Neural cell (in vitro differentiated cells): ENCODE measurements around the gene CHPF. TPM values are rescaled to one million over a fixed set of nuclear protein-coding genes. Genes with fewer than 3 reads are reported as not detected.

Experiments used
- H2AFZ ChIP-seq: fragments of 200-600, 300-800 bp; sonication (generic), shearing (Covaris generic); 2 replicates; pipeline ENCODE4 v1.6.0; 2014; ENCODE audit warnings: low read depth, mild to moderate bottlenecking, antibody characterized with exemption, low read length, moderate library complexity
- H3F3A ChIP-seq: fragments of 200-600 bp; shearing (Covaris generic); 2 replicates; pipeline ENCODE4 v1.6.1; 2016; ENCODE audit warnings: mild to moderate bottlenecking, moderate library complexity, mixed read lengths, antibody characterized with exemption, low read length; ENCODE audit not compliant: insufficient read depth, poor library complexity, severe bottlenecking
- H3K27ac ChIP-seq: fragments of 200-600, 300-800 bp; sonication (generic), shearing (Covaris generic); 2 replicates; pipeline ENCODE4 v1.5.1; 2014; ENCODE audit warnings: mild to moderate bottlenecking, low read length, moderate library complexity
- H3K27me3 ChIP-seq: fragments of 300-800, 200-600 bp; sonication (generic), shearing (Covaris generic); 2 replicates; pipeline ENCODE4 v1.6.0; 2014; ENCODE audit warnings: mild to moderate bottlenecking, low read depth, low read length, moderate library complexity; ENCODE audit not compliant: insufficient read depth
- H3K36me3 ChIP-seq: fragments of 300-800, 200-600 bp; sonication (generic), shearing (Covaris generic); 2 replicates; pipeline ENCODE4 v1.5.1; 2014; ENCODE audit warnings: mild to moderate bottlenecking, antibody characterized with exemption, low read length, moderate library complexity; ENCODE audit not compliant: insufficient read depth
- H3K4me2 ChIP-seq: fragments of 300-800, 200-600 bp; sonication (generic), shearing (Covaris generic); 2 replicates; pipeline ENCODE4 v1.6.0; 2014; ENCODE audit warnings: mild to moderate bottlenecking, low read length
- H3K4me3 ChIP-seq: fragments of 300-800, 200-600 bp; sonication (generic), shearing (Covaris generic); 2 replicates; pipeline ENCODE4 v1.5.1; 2014; ENCODE audit warnings: mild to moderate bottlenecking, low read length, moderate library complexity
- H3K79me2 ChIP-seq: fragments of 200-600 bp; shearing (Covaris generic); replicated peaks from 2 replicates; pipeline ENCODE4 v1.6.0; 2014; ENCODE audit warnings: mild to moderate bottlenecking, low read length, moderate library complexity; ENCODE audit not compliant: insufficient read depth
- H3K9ac ChIP-seq: fragments of 300-800, 200-600 bp; sonication (generic), shearing (Covaris generic); 2 replicates; pipeline ENCODE4 v1.6.1; 2016; ENCODE audit warnings: mild to moderate bottlenecking, low read length, mixed read lengths
- H3K9me2 ChIP-seq: fragments of 200-600 bp; shearing (Covaris generic); 2 replicates; pipeline ENCODE4 v1.6.1; 2016; ENCODE audit warnings: mild to moderate bottlenecking, low read length, mixed read lengths; ENCODE audit not compliant: insufficient read depth
- H3K9me3 ChIP-seq: fragments of 200-600, 300-800 bp; sonication (generic), shearing (Covaris generic); 2 replicates; pipeline ENCODE4 v1.6.1; 2016; ENCODE audit warnings: mild to moderate bottlenecking, mixed run types, low read length, moderate library complexity, mixed read lengths
- H4K20me1 ChIP-seq: fragments of 200-600 bp; shearing (Covaris generic); 2 replicates; pipeline ENCODE4 v1.6.1; 2016; ENCODE audit warnings: mild to moderate bottlenecking, mixed run types; ENCODE audit not compliant: insufficient read depth
- CTCF ChIP-seq: fragments of 450-650 bp; IDR thresholded peaks from 2 replicates; pipeline ENCODE4 v1.5.1; 2014; ENCODE audit warnings: antibody characterized with exemption, mild to moderate bottlenecking, moderate library complexity; ENCODE audit not compliant: poor library complexity, severe bottlenecking
- EP300 ChIP-seq: fragments of 450-650 bp; conservative IDR thresholded peaks from 2 replicates; pipeline ENCODE4 v1.6.1; 2014; ENCODE audit warnings: antibody characterized with exemption, mild to moderate bottlenecking, moderate library complexity; ENCODE audit not compliant: poor library complexity, severe bottlenecking
- MXI1 ChIP-seq: fragments of 450-650 bp; conservative IDR thresholded peaks from 2 replicates; pipeline ENCODE4 v1.6.1; 2014; ENCODE audit warnings: antibody characterized with exemption, mild to moderate bottlenecking; ENCODE audit not compliant: poor library complexity, severe bottlenecking
- POLR2AphosphoS5 ChIP-seq: IDR thresholded peaks from 2 replicates; pipeline ENCODE4 v1.6.1; 2012
- RAD21 ChIP-seq: fragments of 450-650 bp; conservative IDR thresholded peaks from 2 replicates; pipeline ENCODE4 v1.6.1; 2014; ENCODE audit warnings: antibody characterized with exemption, mild to moderate bottlenecking, moderate library complexity
- REST ChIP-seq: IDR thresholded peaks from 2 replicates; pipeline ENCODE4 v1.6.1; 2012; ENCODE audit warnings: borderline replicate concordance
- SMC3 ChIP-seq: fragments of 450-650 bp; conservative IDR thresholded peaks from 2 replicates; pipeline ENCODE4 v1.6.1; 2014; ENCODE audit warnings: antibody characterized with exemption, mild to moderate bottlenecking, moderate library complexity; ENCODE audit not compliant: poor library complexity
- TAF1 ChIP-seq: IDR thresholded peaks from 2 replicates; pipeline ENCODE4 v1.6.1; 2012; ENCODE audit warnings: low read depth
- polyA plus RNA-seq: library from polyadenylated mRNA; depleted of rRNA; stranded (reverse); fragments of >200 nt; gene quantifications from 2 replicates; pipeline ENCODE4 v1.2.3, GENCODE V29; 2014

Gene CHPF
- polyA plus RNA-seq, 1 donor from 2014 or later: 28.6 TPM

- Histone ChIP-seq H3K4me2 (no peak overlapping the region), H3F3A (no peaks in the 10 kb centered on the region), H4K20me1 (no peaks in the 10 kb centered on the region), H3K9me2 (no peaks in the 10 kb centered on the region), H3K27me3 (no peaks in the 10 kb centered on the region), H3K79me2 (no peaks in the 10 kb centered on the region), H3K36me3 (no peaks in the 10 kb centered on the region), H3K27ac (no peak overlapping the region), H3K4me3 (no peak overlapping the region), H3K9ac (no peak overlapping the region), H2AFZ (no peak overlapping the region), H3K9me3 (no peaks in the 10 kb centered on the region)
- TF ChIP-seq TAF1: no peak
- no peak for TF ChIP-seq CTCF
- TF ChIP-seq REST: no peak
- TF ChIP-seq EP300: no peak
- no peak for TF ChIP-seq POLR2AphosphoS5
- no peak for TF ChIP-seq MXI1
- TF ChIP-seq SMC3: no peak
- no peak for TF ChIP-seq RAD21
Observed at GRCh38 chr2:219517954-219518778, 25.4 kb downstream of the CHPF start.

GRCh38 chr2:219516888-219517287 is 26.7 kb downstream of the CHPF start:
- Histone ChIP-seq H2AFZ (no peak overlapping the region), H3K9me3 (no peaks in the 10 kb centered on the region), H3F3A (no peaks in the 10 kb centered on the region), H3K9ac (no peak overlapping the region), H3K27me3 (no peaks in the 10 kb centered on the region), H3K4me2 (no peak overlapping the region), H3K4me3 (no peak overlapping the region), H3K27ac (no peak overlapping the region), H3K9me2 (no peaks in the 10 kb centered on the region), H4K20me1 (no peaks in the 10 kb centered on the region), H3K79me2 (no peaks in the 10 kb centered on the region), H3K36me3 (no peaks in the 10 kb centered on the region)
- TF ChIP-seq REST: no peak
